HEK293 (cell line): ENCODE results near the gene RPL35.
A peak's percentile ranks its signal among the peaks of the same experiment; 100 is the strongest.

Source experiments
- INSM2 ChIP-seq: fragments of 450-650 bp; formaldehyde crosslinking; IDR thresholded peaks from 2 replicates; pipeline ENCODE4 v1.5.1; 2016; ENCODE audit warnings: missing biosample characterization, missing genetic modification characterization
- PRDM1 ChIP-seq: fragments of 450-650 bp; formaldehyde crosslinking; IDR thresholded peaks from 2 replicates; pipeline ENCODE4; 2016; ENCODE audit warnings: missing biosample characterization, missing genetic modification characterization
- PRDM10 ChIP-seq: fragments of 450-650 bp; formaldehyde crosslinking; IDR thresholded peaks from 2 replicates; pipeline ENCODE4 v1.5.1; 2016; ENCODE audit warnings: missing biosample characterization, missing genetic modification characterization
- REST ChIP-seq: fragments of 450-650 bp; formaldehyde crosslinking; IDR thresholded peaks from 2 replicates; pipeline ENCODE4 v1.5.1; 2016; ENCODE audit warnings: missing biosample characterization, missing genetic modification characterization
- SETDB1 ChIP-seq: IDR thresholded peaks from one replicate; pipeline ENCODE4 v1.6.1; 2017; ENCODE audit warnings: mild to moderate bottlenecking, low read length, moderate library complexity, mixed read lengths; ENCODE audit not compliant: insufficient read length
- ZBTB26 ChIP-seq: fragments of 450-650 bp; formaldehyde crosslinking; optimal IDR thresholded peaks from 2 replicates; pipeline ENCODE3; 2016; ENCODE audit warnings: missing biosample characterization, mild to moderate bottlenecking, missing genetic modification characterization
- ZBTB48 ChIP-seq: fragments of 450-650 bp; formaldehyde crosslinking; IDR thresholded peaks from 2 replicates; pipeline ENCODE4 v1.5.1; 2016; ENCODE audit warnings: missing biosample characterization, missing genetic modification characterization
- ZBTB49 ChIP-seq: fragments of 450-650 bp; formaldehyde crosslinking; IDR thresholded peaks from 2 replicates; pipeline ENCODE4 v1.5.1; 2016; ENCODE audit warnings: missing biosample characterization, missing genetic modification characterization, low read depth
- ZNF211 ChIP-seq: fragments of 450-650 bp; formaldehyde crosslinking; IDR thresholded peaks from 2 replicates; pipeline ENCODE4 v1.5.1; 2016; ENCODE audit warnings: low read depth, missing biosample characterization, missing genetic modification characterization
- ZNF24 ChIP-seq: fragments of 450-650 bp; formaldehyde crosslinking; IDR thresholded peaks from 2 replicates; pipeline ENCODE4 v1.5.1; 2016; ENCODE audit warnings: missing biosample characterization, missing genetic modification characterization
- ZNF26 ChIP-seq: fragments of 450-650 bp; formaldehyde crosslinking; IDR thresholded peaks from 2 replicates; pipeline ENCODE4 v1.5.1; 2016; ENCODE audit warnings: missing biosample characterization, missing genetic modification characterization
- ZNF292 ChIP-seq: fragments of 450-650 bp; formaldehyde crosslinking; IDR thresholded peaks from 2 replicates; pipeline ENCODE4 v1.5.1; 2016; ENCODE audit warnings: low read depth, missing biosample characterization, missing genetic modification characterization, borderline replicate concordance
- ZNF544 ChIP-seq: fragments of 450-650 bp; formaldehyde crosslinking; IDR thresholded peaks from 2 replicates; pipeline ENCODE4 v1.5.0; 2017; ENCODE audit warnings: missing biosample characterization, missing genetic modification characterization
- ZNF585B ChIP-seq: fragments of 450-650 bp; formaldehyde crosslinking; IDR thresholded peaks from 2 replicates; pipeline ENCODE4 v1.5.1; 2016; ENCODE audit warnings: missing biosample characterization, missing genetic modification characterization
- ZNF621 ChIP-seq: fragments of 450-650 bp; formaldehyde crosslinking; IDR thresholded peaks from 2 replicates; pipeline ENCODE4 v1.5.1; 2017; ENCODE audit warnings: missing biosample characterization, missing genetic modification characterization
- ZNF623 ChIP-seq: fragments of 450-650 bp; formaldehyde crosslinking; IDR thresholded peaks from 2 replicates; pipeline ENCODE4 v1.5.1; 2016; ENCODE audit warnings: missing biosample characterization, missing genetic modification characterization
- ZNF654 ChIP-seq: fragments of 450-650 bp; formaldehyde crosslinking; IDR thresholded peaks from 2 replicates; pipeline ENCODE4 v1.5.1; 2016; ENCODE audit warnings: low read depth, missing biosample characterization, missing genetic modification characterization
- ZNF776 ChIP-seq: fragments of 450-650 bp; formaldehyde crosslinking; IDR thresholded peaks from 2 replicates; pipeline ENCODE4 v1.5.0; 2017; ENCODE audit warnings: missing biosample characterization, missing genetic modification characterization, borderline replicate concordance

RPL35 gene

GRCh38 chr9:124894741-124895170 lies 33.0 kb upstream of the RPL35 start (continued):
- TF ChIP-seq INSM2 (tag by site-specific recombination): no peak
- TF ChIP-seq SETDB1: no peak
- TF ChIP-seq ZNF211 (tag by site-specific recombination): no peak
- TF ChIP-seq PRDM10: no peak
- TF ChIP-seq REST (tag by site-specific recombination): no peak
- no peak for TF ChIP-seq ZNF26
- no peak for TF ChIP-seq ZNF585B (tag by site-specific recombination)
- no peak for TF ChIP-seq ZBTB48 (tag by site-specific recombination)
- peak; percentile 63 for TF ChIP-seq ZNF654
- TF ChIP-seq ZNF623 (tag by site-specific recombination): no peak
- TF ChIP-seq ZNF544 (tag by site-specific recombination): no peak
- TF ChIP-seq ZNF292 (tag by site-specific recombination): no peak
- TF ChIP-seq ZBTB26 (tag by site-specific recombination): no peak
- no peak for TF ChIP-seq ZNF24
- TF ChIP-seq ZBTB49 (tag by site-specific recombination): no peak
- TF ChIP-seq ZNF621 (tag by site-specific recombination): no peak
- no peak for TF ChIP-seq PRDM1 (tag by site-specific recombination)
- TF ChIP-seq ZNF776: no peak
